B cell (primary cell): Measurements from ENCODE around the gene NGDN.

Source experiments
- CTCF ChIP-seq: fragments of 200-600 bp; IDR thresholded peaks from one replicate; pipeline ENCODE4 v1.8.0; 2022; ENCODE audit warnings: antibody characterized with exemption, mild to moderate bottlenecking
- EZH2 ChIP-seq: IDR thresholded peaks from 2 replicates; pipeline ENCODE4 v1.6.1; 2012; ENCODE audit warnings: borderline replicate concordance, low read depth, mild to moderate bottlenecking, moderate library complexity, low read length; ENCODE audit not compliant: insufficient read depth, poor library complexity, severe bottlenecking

DNA sequence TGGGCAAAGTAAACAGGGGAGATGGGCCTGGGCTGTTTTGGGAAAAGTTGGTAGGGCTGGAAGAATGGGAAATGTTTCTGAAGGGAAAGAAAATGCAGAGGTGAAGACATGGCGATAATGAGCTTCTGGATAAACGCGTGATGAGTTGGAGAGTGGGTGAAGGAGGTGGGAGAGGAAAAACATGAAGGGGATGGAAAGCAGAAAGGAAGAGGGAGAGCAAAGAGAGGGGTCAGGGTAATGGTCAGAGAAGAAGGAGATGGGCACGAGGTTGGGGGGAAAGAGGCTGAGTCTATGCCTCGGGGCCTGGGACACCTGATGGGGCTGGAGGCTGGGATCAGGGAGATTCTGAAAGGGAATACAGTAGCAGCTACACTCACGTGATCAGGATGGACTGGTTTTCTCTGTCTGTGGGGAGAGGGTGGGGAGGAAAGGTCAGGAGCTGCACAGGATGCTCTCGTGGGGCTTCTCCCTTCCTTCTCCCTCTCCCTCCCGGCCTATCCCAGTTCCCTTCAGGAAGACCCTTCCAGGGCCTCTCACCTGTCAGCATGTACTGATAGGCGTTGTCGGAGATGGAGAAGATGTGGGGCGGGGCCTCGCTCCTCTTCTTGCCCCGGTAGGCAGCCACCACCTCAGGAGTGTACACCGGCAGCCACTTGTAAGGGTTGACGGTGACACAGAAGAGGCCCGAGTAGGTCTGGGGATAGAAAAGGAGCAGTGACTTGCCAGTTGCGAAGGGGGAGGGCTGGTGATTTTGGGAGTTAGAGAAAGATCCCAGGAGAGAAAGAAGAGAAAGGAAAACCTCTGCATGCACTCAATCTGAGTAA, 37.2 kb upstream of the NGDN start:
- TF ChIP-seq CTCF, result no peak
- TF ChIP-seq EZH2, result no peak
